ENCODE data around the gene WHAMM. TPM values are rescaled to one million over a fixed set of nuclear protein-coding genes. Genes with fewer than 3 reads are reported as not detected.

The WHAMM gene
- total RNA-seq, 4 donors from 2014 or later = 8.8 to 12.2 (median 11.8) TPM

DNA sequence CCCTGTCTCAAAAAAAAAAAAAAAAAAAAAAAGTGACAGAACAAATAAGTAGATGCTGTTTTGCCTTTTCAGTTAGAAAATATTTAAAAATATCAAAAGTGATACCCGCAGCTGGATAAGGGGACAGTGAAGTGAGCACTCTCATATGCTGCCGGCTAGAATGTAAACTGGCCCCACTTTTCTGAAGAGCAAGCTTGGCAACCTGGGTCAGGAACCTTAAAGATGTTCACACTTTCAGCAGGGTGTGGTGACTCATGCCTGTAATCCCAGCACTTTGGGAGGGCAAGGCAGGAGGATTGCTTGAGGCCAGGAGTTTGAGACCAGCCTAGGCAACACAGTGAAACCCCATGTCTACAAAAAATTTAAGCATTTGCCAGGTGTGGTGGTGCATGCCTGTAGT lies 20.9 kb upstream of the WHAMM start:
- H3K4me3 ChIP-seq (replicated peaks in 1 of 3) = no peak overlapping the region
- no peaks in the 10 kb centered on the region for H3K4me1 ChIP-seq
- H3K27me3 ChIP-seq = no peaks in the 10 kb centered on the region
- intact Hi-C loops (cut with DNase I) = no loop called here
- 87 to 88% methylated on average over 2 of the region's 2 CpGs for WGBS, 2 donors
- no peak for DNase-seq
- H3K27ac ChIP-seq = no peak overlapping the region
- no peaks in the 10 kb centered on the region for H3K36me3 ChIP-seq
- TF ChIP-seq, protein P1, sequence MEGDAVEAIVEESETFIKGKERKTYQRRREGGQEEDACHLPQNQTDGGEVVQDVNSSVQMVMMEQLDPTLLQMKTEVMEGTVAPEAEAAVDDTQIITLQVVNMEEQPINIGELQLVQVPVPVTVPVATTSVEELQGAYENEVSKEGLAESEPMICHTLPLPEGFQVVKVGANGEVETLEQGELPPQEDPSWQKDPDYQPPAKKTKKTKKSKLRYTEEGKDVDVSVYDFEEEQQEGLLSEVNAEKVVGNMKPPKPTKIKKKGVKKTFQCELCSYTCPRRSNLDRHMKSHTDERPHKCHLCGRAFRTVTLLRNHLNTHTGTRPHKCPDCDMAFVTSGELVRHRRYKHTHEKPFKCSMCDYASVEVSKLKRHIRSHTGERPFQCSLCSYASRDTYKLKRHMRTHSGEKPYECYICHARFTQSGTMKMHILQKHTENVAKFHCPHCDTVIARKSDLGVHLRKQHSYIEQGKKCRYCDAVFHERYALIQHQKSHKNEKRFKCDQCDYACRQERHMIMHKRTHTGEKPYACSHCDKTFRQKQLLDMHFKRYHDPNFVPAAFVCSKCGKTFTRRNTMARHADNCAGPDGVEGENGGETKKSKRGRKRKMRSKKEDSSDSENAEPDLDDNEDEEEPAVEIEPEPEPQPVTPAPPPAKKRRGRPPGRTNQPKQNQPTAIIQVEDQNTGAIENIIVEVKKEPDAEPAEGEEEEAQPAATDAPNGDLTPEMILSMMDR (IDR thresholded peaks at IDR 0.05) = no peak
- no peak for TF ChIP-seq POLR2A (IDR thresholded peaks at IDR 0.05)
- H3K9me3 ChIP-seq = no peaks in the 10 kb centered on the region

DNA sequence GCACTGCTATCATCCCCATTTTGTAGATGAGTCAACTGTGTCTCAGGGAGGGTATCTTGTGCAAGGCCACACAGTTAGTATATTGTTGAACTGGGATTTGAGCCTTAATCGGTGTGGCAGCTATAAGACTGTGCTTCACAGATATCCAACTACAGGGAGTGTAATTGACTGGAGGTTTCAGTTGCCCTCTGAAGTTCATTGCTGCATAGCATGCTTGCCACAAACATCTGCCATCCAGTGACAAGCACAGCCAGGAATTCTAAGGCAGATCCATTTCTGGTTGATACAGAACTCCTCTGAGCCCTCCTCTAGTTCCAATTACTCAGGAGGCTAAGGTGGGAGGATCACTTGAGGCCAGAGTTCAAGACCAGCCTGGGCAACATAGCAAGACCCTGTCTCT lies 19.9 kb upstream of the WHAMM start:
- Histone ChIP-seq H3K27me3 (no peaks in the 10 kb centered on the region), H3K9me3 (no peaks in the 10 kb centered on the region), H3K36me3 (no peaks in the 10 kb centered on the region), H3K4me1 (no peaks in the 10 kb centered on the region), H3K27ac (no peak overlapping the region), H3K4me3 (replicated peaks in 1 of 3) (no peak overlapping the region)
- DNase-seq = no peak
- intact Hi-C loops (cut with DNase I) = no loop called here
- 88 to 90% methylated on average over 1 of the region's 1 CpG for WGBS, 2 donors
- TF ChIP-seq, protein P1 (IDR thresholded peaks at IDR 0.05) = no peak
- no peak for TF ChIP-seq POLR2A (IDR thresholded peaks at IDR 0.05)

DNA sequence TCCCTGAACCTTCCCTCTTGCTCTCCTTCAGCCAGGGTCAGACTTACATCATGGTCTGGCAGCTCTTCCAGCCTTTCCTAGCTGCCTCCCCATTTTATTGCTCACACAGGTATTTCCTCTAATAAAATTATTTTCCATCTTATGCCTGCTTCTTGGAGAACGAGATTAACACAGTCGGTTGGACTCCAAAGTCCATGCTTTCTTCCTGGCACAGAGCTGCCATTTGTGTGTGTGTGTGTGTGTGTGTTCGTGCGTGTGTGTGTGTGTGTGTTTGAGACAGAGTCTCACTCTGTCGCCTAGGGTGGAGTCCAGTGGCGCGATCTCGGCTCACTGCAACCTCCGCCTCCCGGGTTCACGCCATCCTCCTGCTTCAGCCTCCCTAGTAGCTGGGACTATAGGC lies 19.1 kb upstream of the WHAMM start:
- Histone ChIP-seq H3K27ac (no peak overlapping the region), H3K9me3 (no peaks in the 10 kb centered on the region), H3K36me3 (no peaks in the 10 kb centered on the region), H3K4me1 (no peaks in the 10 kb centered on the region), H3K4me3 (replicated peaks in 1 of 3) (no peak overlapping the region), H3K27me3 (no peaks in the 10 kb centered on the region)
- DNase-seq = no peak
- TF ChIP-seq POLR2A (IDR thresholded peaks at IDR 0.05) = no peak
- TF ChIP-seq, protein P1 (IDR thresholded peaks at IDR 0.05) = no peak
- intact Hi-C loops (cut with DNase I) = no loop called here
- 91 to 93% methylated on average over 11 of the region's 11 CpGs for WGBS, 2 donors

DNA sequence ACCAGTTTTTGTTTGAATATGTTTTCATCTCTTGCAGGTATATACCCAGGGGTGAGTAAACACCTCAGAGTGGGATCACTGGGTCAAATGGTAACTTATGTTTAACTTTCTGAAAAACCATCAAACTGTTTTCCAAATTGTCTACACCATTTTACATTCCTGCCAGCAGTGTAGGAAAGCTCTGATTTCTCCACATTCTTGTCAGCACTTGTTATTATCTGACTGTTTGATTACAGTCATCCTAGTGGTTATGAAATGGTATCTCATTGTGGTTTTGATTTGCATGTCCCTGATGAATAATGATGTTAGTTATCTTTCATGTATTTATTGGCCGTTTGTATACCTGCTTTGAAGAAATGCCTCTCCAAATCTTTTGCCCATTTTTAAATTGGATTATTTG lies 17.4 kb upstream of the WHAMM start:
- TF ChIP-seq, protein P1 (IDR thresholded peaks at IDR 0.05) = no peak
- TF ChIP-seq POLR2A (IDR thresholded peaks at IDR 0.05) = no peak
- intact Hi-C loops (cut with DNase I) = no loop called here
- Histone ChIP-seq H3K4me3 (replicated peaks in 1 of 3) (no peak overlapping the region), H3K27ac (no peak overlapping the region), H3K4me1 (no peaks in the 10 kb centered on the region), H3K27me3 (no peaks in the 10 kb centered on the region), H3K36me3 (no peaks in the 10 kb centered on the region), H3K9me3 (no peaks in the 10 kb centered on the region)
- no peak for DNase-seq
- WGBS, 2 donors = 74 to 80% methylated on average over 1 of the region's 1 CpG

DNA sequence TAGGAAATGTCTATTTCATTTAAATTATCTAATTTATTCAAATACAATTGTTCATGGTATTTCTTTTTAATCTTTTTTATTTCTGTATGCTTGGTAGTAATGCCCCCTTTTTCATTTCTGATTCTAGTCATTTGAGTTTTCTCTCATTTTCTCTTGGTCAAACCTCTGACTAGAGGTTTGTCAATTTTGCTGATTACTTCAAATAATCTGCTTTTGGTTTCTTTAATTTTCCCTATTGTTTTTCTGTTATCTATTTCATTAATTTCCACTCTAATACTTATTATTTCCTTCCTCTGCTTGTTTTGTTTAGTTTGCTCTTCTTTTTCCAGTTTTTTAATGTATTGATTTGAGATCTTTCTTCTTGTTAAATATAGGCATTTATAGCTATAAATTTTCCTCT lies 15.7 kb upstream of the WHAMM start:
- intact Hi-C loops (cut with DNase I) = no loop called here
- DNase-seq = no peak
- Histone ChIP-seq H3K4me3 (replicated peaks in 1 of 3) (no peak overlapping the region), H3K9me3 (no peaks in the 10 kb centered on the region), H3K36me3 (no peaks in the 10 kb centered on the region), H3K4me1 (no peaks in the 10 kb centered on the region), H3K27ac (no peak overlapping the region), H3K27me3 (no peaks in the 10 kb centered on the region)
- TF ChIP-seq, protein P1 (IDR thresholded peaks at IDR 0.05) = no peak
- TF ChIP-seq POLR2A (IDR thresholded peaks at IDR 0.05) = no peak
